Activated gamma-delta T cell treated with anti-CD3 and anti-CD28 coated beads, Interleukin-2, amount 50 U/mL, for 16 hours (primary cell): ENCODE data around the gene RPRD2.
A peak's percentile ranks its signal among the peaks of the same experiment; 100 is the strongest.
"Not testable (repeated sequence)": the region's sequence is repeated elsewhere in the genome, so short reads cannot be mapped to it uniquely, and the experiment has no call there.

Experiments
- DNase-seq: peaks from one replicate; pipeline ENCODE4 v3.0.0-alpha.2; 2020; ENCODE audit warnings: low read depth

RPRD2 gene

GRCh38 chr1:150363426-150364230 lies at the start of gene RPRD2:
TSS of gene RPRD2 (plus strand) at chr1:150364147. CDS start at chr1:150364715, 568 bp downstream.
- peak; percentile 97 for DNase-seq

DNA sequence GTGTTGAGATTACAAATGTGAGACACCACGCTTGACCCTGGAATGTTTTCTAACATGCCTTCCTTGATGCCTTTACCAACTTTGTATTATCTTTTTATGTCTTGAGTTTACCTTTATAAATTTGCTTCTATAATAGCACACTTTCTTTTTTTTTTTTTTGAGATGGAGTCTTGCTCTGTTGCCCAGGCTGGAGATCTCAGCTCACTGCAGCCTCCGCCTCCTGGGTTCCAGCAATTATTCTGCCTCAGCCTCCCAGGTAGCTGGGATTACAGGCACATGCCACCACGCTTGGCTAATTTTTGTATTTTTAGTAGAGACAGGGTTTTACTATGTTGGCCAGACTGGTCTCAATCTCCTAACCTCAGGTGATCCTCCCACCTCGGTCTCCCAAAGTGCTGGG lies 49.3 kb upstream of the RPRD2 start:
- DNase-seq: not testable (repeated sequence)

DNA sequence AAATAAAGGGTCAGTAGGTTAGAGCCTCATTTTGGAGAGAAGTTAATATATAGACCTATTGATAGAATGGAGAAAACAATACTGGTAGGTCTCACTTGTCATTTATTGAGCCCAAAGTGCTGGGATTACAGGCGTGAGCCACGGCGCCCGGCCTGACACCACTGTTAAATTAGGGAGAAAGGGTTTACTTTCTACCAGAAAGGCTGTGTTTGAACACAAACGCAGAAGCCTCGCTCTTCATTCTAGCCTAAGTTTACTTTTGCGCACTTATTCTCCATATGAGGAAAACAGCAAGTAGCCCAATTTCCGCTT lies 43.3 kb upstream of the RPRD2 start:
- no peak for DNase-seq

DNA sequence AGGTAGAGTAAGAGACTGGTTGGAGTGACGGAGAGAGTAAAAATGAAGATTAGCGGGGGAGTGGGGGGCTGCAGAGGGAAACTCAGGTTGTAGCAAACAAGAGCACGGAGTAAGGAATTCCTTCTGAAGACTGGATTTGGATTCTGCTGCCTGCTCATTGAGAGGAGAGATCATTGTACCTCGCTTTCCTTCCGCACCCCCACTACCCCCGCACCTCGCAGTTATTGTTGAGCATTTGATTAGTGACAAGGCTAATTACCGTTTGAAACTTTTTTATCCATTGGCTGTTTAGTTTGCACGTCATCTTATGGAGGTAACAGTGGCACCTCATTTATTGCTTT lies 42.2 kb upstream of the RPRD2 start:
- DNase-seq: no peak

DNA sequence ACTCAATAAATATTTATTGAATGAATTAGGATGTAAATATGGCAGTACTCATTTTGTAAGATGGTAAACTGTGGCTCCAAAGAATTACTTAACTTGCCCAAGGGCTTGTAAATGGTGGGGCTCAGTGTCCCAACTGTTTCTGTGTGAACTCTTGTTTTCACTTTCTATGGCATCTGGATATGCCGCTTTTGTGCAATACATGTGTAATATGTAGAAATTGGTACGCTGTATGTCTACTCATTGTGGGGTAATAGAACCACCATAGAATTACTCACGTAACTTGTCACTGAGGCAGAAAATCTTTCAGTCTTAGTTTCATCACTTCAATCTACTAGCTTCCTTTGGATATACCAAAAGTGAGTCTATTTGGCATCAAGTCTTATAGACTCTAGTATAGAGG lies 41.6 kb upstream of the RPRD2 start:
- no peak for DNase-seq

DNA sequence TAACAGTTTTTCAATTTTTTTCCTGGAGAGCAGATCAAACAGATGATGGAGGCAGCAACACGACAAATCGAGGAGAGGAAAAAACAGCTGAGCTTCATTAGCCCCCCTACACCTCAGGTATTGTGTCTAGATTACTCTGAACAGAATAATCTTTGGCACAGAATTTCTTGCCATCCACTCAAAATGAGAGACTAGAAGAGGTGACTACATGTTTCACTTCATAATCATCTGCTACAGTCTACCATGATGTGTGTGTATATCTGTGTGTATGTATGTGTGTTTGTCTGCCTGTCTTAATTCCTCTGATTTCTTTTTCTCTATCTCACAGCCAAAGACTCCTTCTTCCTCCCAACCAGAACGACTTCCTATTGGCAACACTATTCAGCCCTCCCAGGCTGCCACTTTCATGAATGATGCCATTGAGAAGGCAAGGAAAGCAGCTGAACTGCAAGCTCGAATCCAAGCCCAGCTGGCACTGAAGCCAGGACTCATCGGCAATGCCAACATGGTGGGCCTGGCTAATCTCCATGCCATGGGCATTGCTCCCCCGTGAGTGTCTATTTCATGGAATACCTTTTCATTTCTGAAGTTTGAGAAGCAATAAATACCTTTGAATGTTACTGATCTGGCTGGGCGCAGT lies 31.2 kb upstream of the RPRD2 start:
- no peak for DNase-seq

GRCh38 chr1:150346316-150346715 lies 17.6 kb upstream of the RPRD2 start:
- DNase-seq: no peak

DNA sequence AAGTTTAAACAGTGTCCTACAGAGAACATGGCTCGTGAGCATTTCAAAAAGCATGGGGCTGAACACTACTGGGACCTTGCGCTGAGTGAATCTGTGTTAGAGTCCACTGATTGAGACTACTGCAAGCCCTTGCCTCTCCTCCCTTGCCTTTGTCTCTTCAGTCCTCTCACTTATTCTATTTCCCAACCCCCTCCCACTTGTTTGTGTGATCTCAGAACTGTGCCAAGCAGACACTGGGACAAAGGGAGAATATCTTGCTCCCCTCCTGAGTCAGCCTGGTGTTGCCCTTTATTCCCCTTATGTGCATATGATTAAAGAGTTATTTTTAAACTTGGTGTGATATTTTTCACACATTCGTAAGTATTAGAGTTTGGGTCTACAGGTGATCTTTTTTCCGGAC lies 11.1 kb upstream of the RPRD2 start:
- no peak for DNase-seq

GRCh38 chr1:150362721-150363425 lies 1.1 kb upstream of the RPRD2 start:
- no peak for DNase-seq

DNA sequence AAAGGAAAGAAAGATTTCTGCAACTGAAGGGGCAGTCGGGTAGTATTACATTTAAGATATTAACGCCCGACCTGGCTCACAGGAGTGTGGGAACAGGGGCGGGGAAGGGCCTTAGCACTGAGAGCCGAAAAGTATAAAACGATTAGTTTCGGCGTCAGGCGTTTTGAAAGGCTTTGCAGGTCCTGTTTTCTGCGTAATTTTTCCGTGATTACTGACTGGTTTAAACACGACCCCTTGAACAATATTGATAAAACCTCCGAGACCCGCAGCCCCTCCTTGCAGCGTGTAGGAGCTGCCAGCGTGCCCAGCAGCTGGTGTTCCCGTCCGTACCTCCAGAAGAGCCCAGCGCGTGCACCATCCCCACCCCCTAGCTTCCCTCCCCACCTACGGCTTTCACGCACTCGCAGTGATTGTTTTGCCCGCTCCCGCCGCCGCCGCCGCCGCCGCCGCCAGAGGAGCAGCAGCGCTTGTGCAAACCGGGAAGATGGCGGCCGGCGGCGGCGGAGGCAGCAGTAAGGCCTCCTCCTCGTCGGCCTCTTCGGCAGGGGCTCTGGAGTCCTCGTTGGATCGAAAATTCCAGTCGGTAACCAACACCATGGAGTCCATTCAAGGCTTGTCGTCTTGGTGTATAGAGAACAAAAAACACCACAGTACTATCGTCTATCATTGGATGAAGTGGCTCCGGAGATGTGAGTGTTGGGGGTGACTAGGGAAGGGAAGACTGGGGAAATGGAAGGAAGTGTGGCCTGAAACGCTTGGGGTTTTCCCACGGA lies 470 bp downstream of the RPRD2 start:
- peak; percentile 62 for DNase-seq

- DNase-seq: no peak
Observed at GRCh38 chr1:150365941-150366340, 2.0 kb downstream of the RPRD2 start.

GRCh38 chr1:150366416-150367296 lies 2.7 kb downstream of the RPRD2 start:
- DNase-seq: no peak

DNA sequence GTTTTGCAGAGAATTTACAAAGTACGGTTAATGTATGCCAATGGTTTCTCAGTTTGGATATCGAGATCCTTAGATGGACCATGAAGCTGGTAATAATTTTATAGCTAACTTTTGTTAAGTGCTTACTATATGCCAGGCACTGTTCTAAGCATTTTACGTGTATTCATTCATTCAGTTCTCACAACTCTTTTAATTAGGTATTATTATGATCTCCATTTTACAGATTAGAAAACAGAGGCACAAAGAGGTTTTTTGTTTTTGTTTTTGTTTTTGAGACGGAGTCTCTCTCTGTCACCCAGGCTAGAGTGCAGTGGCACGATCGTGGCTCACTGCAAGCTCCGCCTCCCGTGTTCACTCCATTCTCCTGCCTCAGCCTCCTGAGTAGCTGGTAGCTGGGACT lies 7.2 kb downstream of the RPRD2 start:
- no peak for DNase-seq

- no peak for DNase-seq
Observed at GRCh38 chr1:150372580-150372979, 8.6 kb downstream of the RPRD2 start.

- no peak for DNase-seq
Observed at GRCh38 chr1:150376110-150376509, 12.2 kb downstream of the RPRD2 start.

DNA sequence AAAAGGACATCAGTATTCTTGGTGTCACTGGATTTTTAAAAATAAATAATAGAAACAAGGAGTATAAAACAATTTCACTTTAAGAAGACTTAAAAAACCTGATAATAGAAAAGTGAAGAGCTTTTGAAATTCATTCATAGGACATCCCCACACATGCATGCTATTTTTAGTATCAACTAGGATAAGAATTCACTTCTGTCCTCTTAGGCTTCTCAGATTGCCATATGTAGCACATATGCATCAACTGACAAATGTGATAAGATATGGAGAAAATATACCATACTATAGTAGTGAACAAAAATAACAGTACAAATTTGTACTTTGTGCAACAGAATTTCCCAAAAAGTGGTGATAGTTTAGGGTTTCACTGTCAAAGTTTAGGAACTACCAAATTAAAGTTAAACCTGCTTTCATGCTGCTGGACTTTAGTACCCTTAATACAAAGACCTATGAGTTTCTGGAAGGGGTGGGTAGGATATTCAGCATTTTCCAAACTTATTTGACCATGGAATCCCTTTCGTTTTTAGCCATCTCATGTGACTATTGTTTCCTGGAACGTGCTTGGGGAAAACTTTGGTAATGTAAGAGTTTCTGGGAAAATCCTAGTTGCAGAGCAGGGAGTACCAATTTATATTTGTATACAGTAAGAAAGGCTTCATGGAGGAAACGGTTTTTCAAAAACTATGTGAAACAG lies 19.8 kb downstream of the RPRD2 start:
- DNase-seq: no peak

GRCh38 chr1:150385537-150386445 lies 21.8 kb downstream of the RPRD2 start:
- no peak for DNase-seq

DNA sequence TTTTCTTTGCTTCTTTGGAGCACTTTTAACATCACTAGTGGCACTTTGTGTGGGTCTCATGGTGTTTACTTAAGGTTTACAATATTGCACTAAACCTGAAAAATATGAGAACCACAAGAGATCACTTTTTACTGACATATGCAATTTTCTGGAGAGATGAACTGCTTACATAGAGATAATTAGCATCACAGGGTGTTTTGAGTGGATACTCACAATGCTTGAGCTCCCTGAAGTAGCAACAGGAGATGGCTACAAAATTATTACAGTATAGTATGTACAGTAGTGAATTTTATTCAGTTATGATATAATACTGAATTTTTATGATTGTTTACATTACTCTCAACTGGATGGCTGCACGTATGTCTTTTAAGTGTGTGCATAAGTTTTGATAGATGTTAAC lies 22.6 kb downstream of the RPRD2 start:
- DNase-seq: no peak

DNA sequence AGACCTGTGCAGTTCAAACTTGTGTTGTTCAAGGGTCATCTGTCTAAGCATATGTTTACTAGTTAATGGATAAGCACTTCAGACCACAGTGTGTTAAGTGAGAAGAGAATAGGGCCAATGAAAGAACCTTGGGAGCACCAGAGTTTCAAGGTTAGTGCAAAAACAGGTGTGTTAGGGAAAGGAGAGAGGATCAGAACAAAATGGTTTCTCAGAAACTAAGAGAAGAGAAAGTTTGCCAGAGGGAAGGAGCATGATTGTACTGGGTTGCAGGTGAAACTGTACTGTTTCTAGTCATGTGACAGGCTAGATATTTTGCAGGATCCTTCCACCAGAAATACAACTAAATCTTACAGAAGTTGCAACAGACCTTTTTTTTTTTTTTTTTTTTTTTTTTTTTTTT lies 23.3 kb downstream of the RPRD2 start:
- DNase-seq: no peak

- DNase-seq: no peak
Observed at GRCh38 chr1:150388241-150388640, 24.3 kb downstream of the RPRD2 start.
